ENCODE data around the gene TRIM23.

TRIM23 gene

DNA sequence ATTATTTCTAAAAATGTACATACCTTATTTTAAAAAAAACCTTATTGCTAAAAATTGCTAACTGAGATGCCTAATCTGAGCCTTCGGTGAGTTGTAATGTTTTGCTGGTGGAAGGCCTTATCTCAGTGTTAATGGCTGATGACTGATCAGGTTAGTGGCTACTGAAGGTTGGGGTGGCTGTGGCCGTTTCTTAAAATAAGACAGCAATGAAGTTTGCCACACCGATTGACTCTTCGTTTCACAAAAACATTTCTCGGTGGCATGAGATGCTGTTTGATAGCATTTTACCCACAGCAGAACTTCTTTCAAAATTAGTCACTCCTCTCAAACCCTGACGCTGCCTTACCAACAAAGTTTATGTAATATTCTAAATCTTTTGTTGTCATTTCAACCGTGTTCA, 75.9 kb downstream of the TRIM23 start:
- no peak for ATAC-seq (ENCODE audit: low read depth)

DNA sequence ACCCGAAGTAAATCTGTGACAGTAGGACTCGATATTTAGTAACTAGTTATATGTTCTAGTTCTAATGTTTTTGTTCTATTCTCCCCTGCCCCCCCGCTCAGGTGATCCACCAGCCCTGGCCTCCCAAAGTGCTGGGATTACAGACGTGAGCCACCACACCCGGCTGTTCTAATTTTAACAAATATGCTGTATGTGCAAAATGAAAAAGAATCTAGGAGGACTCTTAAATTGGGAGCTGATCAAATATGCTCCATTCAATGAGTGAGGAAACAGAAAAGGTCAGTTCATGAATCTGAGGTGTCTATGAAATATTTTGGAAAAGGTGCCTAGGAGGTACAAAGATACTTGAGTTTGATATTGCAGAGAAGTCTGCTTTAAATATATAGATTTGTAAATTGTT, 78.0 kb downstream of the TRIM23 start:
- Mint-ChIP-seq H3K4me1 (no peaks in the 10 kb centered on the region), H3K36me3 (peaks cover 12% of the 10 kb centered on the region), H3K9me3 (no peaks in the 10 kb centered on the region), H3K4me3 (no peak overlapping the region), H3K27ac (no peak overlapping the region), H3K27me3 (no peaks in the 10 kb centered on the region)
- DNase-seq (ENCODE audit: low spot score in 2 of 2) (no peak), ATAC-seq (ENCODE audit: low read depth) (no peak)

More for the DNA sequence above, 75.9 kb downstream of the TRIM23 start:
- Mint-ChIP-seq H3K9me3 (no peaks in the 10 kb centered on the region), H3K36me3 (peaks cover 8% of the 10 kb centered on the region), H3K4me1 (no peaks in the 10 kb centered on the region), H3K4me3 (no peak overlapping the region), H3K27me3 (no peaks in the 10 kb centered on the region), H3K27ac (no peak overlapping the region)
- no peak for DNase-seq (ENCODE audit: low spot score in 2 of 2)

DNA sequence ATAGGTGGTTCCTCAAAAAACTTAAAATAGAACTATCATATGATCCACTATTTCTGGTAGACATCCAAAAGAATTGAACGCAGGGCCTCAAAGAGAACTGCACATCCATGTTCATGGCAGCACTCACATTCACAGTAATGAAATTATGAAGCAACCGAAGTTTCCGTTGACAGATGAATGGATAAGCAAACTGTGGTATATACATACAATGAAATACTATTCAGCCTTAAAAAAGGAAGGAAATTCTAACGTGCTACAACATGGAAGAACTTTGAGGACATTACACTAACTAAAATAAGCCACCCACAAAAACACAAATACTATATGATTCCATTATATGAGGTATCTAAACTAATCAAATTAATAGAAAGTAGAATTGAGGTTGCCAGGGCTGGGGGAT, 79.7 kb downstream of the TRIM23 start:
- DNase-seq (ENCODE audit: low spot score in 2 of 2), result no peak
- Mint-ChIP-seq H3K4me3 (no peak overlapping the region), H3K36me3 (peaks cover 15% of the 10 kb centered on the region), H3K9me3 (no peaks in the 10 kb centered on the region), H3K27me3 (no peaks in the 10 kb centered on the region), H3K4me1 (no peaks in the 10 kb centered on the region), H3K27ac (no peak overlapping the region)
- ATAC-seq (ENCODE audit: low read depth), result no peak

DNA sequence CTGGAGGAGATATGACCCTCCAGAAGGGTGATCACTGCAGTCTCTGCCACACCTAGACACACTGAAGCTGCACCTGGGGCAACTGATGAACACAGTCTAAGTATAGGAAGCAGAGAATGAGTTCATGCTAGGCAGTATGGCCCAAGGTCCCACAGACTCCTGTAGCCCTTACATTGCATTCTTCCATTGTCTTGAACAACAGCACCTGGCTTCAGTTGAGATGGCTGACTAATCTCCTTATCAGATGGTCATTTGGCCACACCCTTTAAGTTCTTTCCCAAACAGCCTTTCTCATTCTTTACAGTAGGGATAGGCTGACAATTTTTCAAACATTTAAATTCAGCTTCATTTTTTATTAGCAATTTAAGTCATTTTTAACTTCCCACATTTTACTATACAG, 84.3 kb downstream of the TRIM23 start:
- Mint-ChIP-seq H3K9me3 (no peaks in the 10 kb centered on the region), H3K36me3 (peaks cover 12% of the 10 kb centered on the region)

More for the DNA sequence above, 84.3 kb downstream of the TRIM23 start:
- DNase-seq (ENCODE audit: low spot score in 2 of 2), result no peak
- H3K27ac Mint-ChIP-seq, result no peak overlapping the region
- no peak for ATAC-seq (ENCODE audit: low read depth)
- no peaks in the 10 kb centered on the region for H3K4me1 Mint-ChIP-seq
- H3K4me3 Mint-ChIP-seq, result no peak overlapping the region
- no peaks in the 10 kb centered on the region for H3K27me3 Mint-ChIP-seq

Data from memory B cell (primary cell).